GM06990 (cell line): ENCODE results near the gene GRAP.
"Not testable (repeated sequence)": the region's sequence is repeated elsewhere in the genome, so short reads cannot be mapped to it uniquely, and the experiment has no call there.

Experiments
- DNase-seq: peaks from one replicate; pipeline ENCODE4 v3.0.0-alpha.2; 2011; ENCODE audit not compliant: insufficient read length; ENCODE audit errors: extremely low read depth
- H3K27me3 ChIP-seq: replicated peaks from 2 replicates; pipeline ENCODE4 v1.6.0; 2011; ENCODE audit warnings: low read length; ENCODE audit not compliant: control insufficient read depth, insufficient read depth
- H3K36me3 ChIP-seq: 2 replicates; pipeline ENCODE4 v1.5.1; 2011; ENCODE audit warnings: low read length; ENCODE audit not compliant: control insufficient read depth, insufficient read depth
- H3K4me3 ChIP-seq: replicated peaks from 2 replicates; pipeline ENCODE4 v1.5.1; 2011; ENCODE audit warnings: low read depth, mild to moderate bottlenecking, control low read depth, low read length

The GRAP gene

GRCh38 chr17:19046782-19047375 lies at the start of gene GRAP:
Gene GRAP, minus strand, starts transcription at chr17:19046957. Its CDS starts 31 bp downstream, at chr17:19046926.
- H3K4me3 ChIP-seq, H3K36me3 ChIP-seq, H3K27me3 ChIP-seq, DNase-seq: not testable (repeated sequence)

- not testable (repeated sequence) for DNase-seq, H3K36me3 ChIP-seq
These were observed 47.1 kb upstream of the GRAP start for GRCh38 chr17:19093684-19094438.

GRCh38 chr17:19092737-19093683 lies 46.3 kb upstream of the GRAP start:
- not testable (repeated sequence) for H3K27me3 ChIP-seq, H3K4me3 ChIP-seq, DNase-seq, H3K36me3 ChIP-seq

More at GRCh38 chr17:19093684-19094438, 47.1 kb upstream of the GRAP start:
- H3K4me3 ChIP-seq, H3K27me3 ChIP-seq: not testable (repeated sequence)

GRCh38 chr17:19090058-19090772 lies 43.5 kb upstream of the GRAP start:
- not testable (repeated sequence) for DNase-seq, H3K36me3 ChIP-seq, H3K4me3 ChIP-seq, H3K27me3 ChIP-seq

- H3K27me3 ChIP-seq, H3K4me3 ChIP-seq, DNase-seq, H3K36me3 ChIP-seq: not testable (repeated sequence)
These were observed 42.3 kb upstream of the GRAP start for GRCh38 chr17:19088804-19089685.

- not testable (repeated sequence) for DNase-seq
These were observed 30.6 kb upstream of the GRAP start for GRCh38 chr17:19077386-19077785.

GRCh38 chr17:19076398-19077192 lies 29.8 kb upstream of the GRAP start:
- H3K27me3 ChIP-seq, H3K36me3 ChIP-seq, DNase-seq, H3K4me3 ChIP-seq: not testable (repeated sequence)

More at GRCh38 chr17:19077386-19077785, 30.6 kb upstream of the GRAP start:
- not testable (repeated sequence) for H3K4me3 ChIP-seq, H3K36me3 ChIP-seq, H3K27me3 ChIP-seq

GRCh38 chr17:19070318-19071168 lies 23.8 kb upstream of the GRAP start:
- DNase-seq, H3K4me3 ChIP-seq, H3K27me3 ChIP-seq, H3K36me3 ChIP-seq: not testable (repeated sequence)

GRCh38 chr17:19064378-19064777 lies 17.6 kb upstream of the GRAP start:
- H3K36me3 ChIP-seq, H3K27me3 ChIP-seq, H3K4me3 ChIP-seq: not testable (repeated sequence)
- peak; percentile 22 for DNase-seq

- not testable (repeated sequence) for H3K27me3 ChIP-seq, H3K36me3 ChIP-seq, DNase-seq, H3K4me3 ChIP-seq
These were observed 16.7 kb upstream of the GRAP start for GRCh38 chr17:19063326-19063956.

- H3K36me3 ChIP-seq, H3K27me3 ChIP-seq, H3K4me3 ChIP-seq, DNase-seq: not testable (repeated sequence)
These were observed 16.1 kb upstream of the GRAP start for GRCh38 chr17:19062718-19063325.
